Measurements from ENCODE around the gene SLC38A1.
"Not testable (repeated sequence)": the region's sequence is repeated elsewhere in the genome, so short reads cannot be mapped to it uniquely, and the experiment has no call there.

SLC38A1 gene

DNA sequence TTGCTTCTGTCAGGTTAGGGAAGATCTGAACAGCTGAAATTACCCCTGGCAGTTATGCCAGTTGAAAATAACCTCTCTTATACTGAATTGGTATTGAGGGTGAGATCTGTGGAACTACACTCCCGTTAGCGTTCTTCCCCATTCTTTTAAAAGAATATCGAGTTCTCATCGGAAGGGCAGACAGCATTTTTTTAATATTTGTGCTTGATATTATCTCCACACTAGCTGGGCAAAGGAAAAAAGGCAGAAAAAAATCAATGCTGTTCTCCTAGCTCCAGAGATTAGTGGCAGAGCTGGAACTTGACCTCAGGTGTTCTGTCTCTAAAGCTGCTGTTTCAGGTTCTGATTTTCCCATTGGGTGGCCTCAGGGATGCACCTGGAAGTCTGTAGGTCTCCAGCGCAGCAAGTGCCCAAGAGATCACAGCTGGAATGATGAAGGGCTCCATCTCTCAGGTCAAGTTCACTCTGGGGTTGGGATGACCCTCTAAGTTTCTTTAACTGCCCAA, 67.5 kb downstream of the SLC38A1 start:
- DNase-seq = no peak

DNA sequence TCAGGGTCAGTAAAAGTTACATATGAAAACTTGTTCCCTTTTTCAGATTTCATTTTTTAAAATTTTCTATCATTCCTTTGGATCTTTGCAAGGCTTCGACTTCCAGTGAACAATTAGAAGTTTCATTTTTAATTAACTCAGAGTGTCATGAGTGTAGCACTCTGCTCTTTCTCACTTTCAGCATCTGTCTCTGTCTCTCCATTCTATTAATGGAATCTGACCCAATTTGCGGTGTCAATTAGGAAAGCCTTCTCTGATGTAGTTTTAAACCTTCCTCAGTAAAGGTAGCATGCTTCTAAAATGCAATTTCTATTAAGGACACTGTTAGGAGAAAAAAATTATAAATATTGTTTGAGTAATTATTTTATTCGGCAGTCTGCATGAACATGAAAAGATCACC, 68.3 kb downstream of the SLC38A1 start:
- DNase-seq = no peak

DNA sequence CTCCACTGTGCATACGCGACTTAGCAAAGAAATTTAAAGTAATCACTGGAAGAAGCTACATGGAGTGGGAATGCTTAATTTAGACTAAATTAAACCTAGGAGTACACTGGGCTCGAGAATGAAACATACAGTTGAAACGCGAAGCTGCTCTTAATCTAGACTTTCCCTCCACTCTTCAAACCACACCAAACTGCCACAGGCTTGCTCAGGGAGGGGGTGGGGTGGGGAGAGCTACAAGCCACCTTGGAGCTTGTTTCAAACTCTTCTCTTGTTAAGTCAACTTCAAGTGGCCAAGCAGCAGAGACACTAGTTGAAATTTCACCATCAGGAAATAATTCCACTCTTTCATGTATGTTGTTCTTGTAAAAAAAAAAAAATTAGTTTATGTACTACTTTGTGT, 69.9 kb downstream of the SLC38A1 start:
- no peak for DNase-seq

DNA sequence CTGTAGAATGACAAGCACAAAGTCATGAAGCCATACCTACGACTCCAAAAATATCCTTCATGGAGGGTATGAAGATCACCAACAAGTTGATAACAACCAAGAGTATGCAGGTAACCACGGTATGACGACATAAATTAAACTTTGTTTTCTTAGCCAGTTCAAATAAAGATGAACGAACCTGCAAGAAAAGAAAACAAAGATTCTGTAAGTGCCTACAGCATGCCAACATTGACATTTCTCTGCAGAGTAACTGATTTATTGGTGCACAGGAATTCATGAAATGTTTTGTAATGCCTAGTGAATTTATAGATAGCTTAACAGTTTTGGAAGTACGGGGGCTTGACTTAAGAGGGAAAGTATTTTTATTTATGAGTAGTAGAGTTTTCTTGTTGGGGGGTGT, 71.0 kb downstream of the SLC38A1 start:
- DNase-seq = no peak

DNA sequence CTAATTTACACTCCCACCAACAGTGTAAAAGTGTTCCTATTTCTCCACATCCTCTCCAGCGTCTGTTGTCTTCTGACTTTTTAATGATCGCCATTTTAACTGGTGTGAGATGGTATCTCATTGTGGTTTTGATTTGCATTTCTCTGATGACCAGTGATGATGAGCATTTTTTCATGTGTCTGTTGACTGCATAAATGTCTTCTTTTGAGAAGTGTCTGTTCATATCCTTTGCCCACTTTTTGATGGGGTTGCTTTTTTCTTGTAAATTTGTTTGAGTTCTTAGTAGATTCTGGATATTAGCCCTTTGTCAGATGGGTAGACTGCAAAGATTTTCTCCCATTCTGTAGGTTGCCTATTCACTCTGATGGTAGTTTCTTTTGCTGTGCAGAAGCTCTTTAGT, 78.3 kb downstream of the SLC38A1 start:
- not testable (repeated sequence) for DNase-seq

DNA sequence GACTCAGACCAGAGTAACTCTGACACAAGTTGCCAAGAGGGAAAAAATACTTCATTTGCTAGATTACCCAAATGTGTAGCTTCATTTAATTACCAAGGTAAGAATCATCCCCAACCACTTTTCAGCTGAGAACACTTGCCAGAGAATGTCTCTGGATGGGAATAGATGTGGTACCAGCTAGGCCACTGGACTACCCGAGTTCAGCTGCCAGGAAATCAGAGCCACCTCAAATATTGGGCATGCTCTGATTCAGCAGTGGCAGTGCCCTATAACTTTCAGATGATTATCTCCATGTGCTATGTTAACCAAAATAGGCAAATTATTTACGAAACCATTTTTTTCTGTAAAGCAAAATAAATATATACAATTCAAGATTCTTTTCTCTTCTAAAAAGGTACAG, 80.7 kb downstream of the SLC38A1 start:
- no peak for DNase-seq

DNA sequence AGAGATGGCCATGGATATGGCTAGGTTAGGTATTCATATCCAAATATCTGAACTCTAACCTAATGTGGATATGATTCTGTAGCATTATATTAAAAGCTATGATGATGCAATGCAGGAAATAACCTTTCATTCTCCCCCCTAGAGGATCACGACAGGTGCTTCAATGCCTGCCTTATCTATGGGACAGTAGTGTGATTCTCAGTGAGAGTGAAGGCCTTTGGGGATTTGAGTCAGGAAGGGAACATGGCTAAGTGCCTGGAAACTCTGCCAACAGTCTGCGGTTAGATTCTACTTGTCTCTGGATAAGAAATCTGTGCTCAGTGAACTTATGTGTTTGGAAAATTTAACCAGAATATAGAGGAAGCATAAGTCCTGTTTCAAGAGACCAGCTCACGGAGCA, 81.8 kb downstream of the SLC38A1 start:
- no peak for DNase-seq

DNA sequence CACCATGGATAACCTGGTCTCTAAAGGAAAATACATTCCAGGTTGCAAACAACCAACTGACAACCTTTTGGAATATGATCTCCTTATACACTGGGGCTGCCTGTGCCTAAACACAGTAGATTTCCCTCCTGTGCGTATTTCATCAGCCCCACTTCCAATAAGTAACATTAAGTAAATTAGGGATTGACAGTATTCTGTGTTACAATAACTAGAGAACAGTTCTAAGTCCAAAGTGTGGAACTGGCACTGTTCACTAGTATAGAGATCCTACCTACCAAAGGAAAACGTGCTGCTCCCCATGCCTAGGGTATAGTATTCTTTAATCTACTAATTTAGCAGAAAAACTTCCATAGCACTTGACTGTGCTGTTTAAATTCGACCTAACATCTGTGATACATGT, 82.8 kb downstream of the SLC38A1 start:
- DNase-seq = no peak

DNA sequence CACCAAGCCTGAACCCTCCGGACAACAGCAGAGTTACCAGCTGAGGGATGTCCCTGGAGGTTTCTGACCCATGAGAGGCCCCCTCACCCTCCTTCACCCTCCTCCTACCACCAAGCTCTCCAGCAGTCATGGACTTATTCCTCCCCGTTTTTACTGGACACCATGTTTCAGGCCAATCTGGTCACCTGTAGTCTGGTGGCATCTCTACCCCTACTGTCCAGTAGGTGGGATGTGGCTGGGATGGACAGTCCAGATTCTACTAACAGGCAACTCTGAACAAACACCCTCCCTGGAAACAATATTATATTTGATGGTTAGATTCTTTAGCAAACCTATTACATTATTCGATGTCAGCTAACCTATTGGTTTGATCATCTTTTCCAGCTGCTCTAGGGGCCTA, 83.2 kb downstream of the SLC38A1 start:
- DNase-seq = no peak

DNA sequence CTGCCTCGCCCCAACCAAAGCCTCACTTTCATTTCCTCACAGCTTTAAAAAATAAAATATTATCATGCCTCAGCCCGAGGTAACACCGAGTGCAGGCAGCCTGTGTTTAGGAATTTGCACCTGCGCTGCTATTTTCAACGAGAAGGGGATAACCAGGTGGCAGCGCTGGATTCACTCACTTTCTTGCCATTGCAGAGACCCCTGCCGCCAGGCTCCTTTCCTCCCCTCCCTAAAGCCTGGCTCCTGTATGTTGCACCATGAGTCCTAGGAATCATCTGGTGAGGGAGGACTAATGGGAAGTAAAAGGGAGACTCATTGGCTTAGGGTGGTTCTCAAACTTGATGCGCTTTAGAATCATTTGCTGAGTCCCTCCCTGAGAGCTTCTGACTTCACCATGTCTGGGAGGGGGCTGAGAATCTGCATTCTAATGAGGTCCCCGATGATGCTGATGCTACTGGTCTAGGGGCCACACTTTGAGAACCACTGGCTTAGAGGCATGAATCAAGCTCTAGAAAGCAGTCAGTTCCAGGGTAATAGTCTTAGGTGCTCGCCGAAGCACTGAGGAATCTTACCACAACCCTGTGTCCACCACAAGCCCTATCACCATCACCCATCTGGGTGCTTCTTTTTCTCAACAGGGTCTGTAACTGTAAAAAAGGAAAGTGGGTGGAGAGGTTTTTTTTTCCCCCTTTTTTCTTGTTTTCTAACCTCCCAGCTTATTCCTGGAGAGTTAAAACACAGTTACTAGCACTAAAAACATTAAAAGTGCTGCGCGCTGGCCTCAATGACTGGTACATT, 83.8 kb downstream of the SLC38A1 start:
- DNase-seq = no peak

DNA sequence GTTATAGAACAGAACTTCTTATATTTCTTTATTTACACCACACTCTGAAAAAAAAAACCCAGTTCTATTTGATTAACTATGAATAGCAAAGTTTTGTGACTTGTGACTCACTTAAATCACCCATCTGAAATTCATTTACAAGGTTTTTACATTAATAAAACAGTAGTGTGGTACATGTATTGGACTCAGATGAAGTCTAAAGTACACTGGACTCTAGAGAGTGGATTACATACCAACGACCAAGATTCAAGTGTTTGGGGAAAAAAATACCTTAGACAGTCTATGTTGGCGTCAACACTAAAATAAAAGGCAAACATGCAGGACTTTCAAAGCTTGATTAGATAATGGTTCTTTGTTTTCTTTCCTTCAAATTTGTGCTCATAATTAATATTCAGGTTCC, 85.7 kb downstream of the SLC38A1 start:
- no peak for DNase-seq

DNA sequence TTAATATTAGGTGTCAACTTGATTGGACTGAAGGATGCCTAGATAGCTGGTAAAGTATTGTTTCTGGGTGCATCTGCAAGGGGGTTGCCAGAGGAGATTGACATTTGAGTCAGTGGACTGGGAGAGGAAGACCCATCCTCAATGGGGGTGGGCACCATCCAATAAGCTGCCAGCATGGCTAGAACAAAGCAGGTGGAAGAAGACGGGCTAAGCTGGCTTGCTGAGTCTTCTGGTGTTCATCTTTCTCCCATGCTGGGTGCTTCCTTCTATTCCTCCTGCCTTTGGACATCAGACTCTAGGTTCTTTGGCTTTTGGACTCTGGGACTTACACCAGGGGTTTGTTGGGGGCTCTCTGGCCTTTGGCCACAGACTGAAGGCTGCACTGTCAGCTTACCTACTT, 87.4 kb downstream of the SLC38A1 start:
- no peak for DNase-seq

DNA sequence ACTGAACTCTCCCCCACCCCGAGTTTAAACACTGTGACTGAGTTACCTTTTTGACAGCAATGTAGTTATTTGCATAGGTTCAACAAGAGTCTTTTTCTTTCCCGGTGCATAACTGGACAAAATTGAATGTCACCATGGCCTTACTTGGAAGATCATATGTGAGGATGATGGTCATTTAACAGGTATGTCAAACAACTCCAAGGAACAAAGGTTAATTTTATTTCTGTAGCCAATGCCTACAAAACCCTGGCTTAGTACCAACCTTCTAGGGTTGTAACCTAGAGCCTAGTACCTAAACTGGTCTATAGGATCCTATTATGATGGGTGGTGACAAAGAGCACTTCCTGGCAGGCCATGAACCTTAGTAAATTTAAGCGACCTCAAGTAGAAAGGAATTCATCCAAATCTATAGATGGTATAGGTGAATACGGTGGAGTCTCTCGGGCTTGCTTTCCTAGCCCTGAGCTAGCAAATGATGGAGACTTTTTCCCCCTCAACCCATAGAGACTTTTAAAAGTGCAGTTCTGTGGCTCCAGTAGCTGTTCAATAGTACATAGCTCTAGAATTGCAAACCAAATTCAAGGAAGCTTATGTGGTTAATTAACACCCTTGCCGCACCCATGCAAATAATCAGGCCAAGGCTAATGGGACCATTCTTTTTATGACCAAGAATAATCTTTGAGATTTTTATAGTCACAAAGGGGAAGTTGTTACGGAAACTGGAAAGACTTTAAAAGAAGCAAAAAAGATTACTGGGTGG, 89.0 kb downstream of the SLC38A1 start:
- no peak for DNase-seq

DNA sequence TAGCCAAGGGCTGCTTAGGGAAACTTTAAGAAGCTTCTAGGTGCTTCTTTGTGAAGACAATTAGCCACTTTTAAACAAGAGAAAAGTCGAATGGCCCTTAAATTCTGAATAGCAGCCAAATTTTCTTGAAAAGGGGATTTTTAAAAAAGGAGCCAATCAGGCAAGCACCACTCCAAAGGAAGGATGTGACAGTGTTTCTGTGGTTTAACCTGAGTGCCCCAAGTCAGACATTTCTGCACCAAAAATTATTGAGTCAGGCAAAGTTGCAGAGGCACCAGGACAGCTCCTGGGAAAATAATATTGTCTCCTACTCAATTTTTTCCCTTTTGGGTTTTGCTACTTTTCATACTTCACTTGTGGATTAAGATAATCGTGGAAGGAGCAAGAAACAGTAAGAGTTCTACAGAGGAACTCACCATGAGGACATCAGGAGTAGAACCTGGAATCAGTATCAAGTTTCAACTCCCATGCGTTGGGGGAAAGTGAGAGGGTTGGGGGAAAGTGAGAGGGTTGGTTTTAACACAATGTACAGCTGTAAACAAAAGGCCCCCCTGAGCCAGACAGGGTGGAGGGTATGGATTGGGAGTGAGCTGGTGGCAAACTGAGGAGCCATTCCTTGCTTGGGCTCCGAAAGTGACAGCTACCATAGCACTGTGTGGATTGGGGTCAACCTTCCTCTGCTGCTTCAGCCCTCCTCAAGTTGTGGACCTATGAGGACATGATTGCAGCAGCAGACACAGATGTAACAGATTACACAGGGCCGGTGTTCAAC, 90.8 kb downstream of the SLC38A1 start:
- no peak for DNase-seq

DNA sequence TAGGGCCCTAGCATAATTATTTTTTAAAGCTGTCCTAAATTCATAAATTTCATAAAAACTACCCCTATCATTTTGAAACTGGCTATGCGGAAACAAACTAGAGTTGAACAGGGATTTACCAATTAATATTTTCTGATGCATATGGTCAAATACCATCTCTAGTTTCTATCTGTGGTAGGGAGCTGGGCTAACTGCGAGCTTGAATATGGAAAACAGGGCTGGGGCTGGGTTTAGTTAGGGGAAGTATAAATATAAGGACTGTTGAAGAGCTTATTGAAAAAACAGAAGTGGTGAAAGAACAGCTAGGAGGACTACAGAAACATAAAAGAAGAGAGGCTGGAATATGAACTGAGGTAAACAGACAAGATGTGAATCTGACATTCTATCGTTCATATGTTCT, 91.8 kb downstream of the SLC38A1 start:
- DNase-seq = no peak

DNA sequence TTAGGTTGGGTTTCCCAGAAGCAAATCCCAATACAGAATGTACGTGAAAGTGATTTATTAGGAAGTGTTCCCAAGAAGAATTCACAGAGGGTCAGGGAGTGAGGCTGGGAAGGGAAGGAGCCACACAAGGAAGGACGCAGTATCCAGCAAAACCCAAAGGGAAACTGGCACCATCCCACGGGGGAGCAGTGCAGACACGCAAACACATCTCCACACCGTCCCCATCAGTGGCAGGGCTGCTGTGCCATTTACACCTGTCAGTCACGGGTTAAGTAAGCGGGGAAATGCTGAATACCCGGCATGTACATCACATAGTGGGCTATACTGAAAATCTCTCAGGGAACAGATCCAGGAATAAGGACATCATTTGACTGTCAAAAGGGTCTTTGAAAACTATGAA, 93.9 kb downstream of the SLC38A1 start:
- DNase-seq = no peak

DNA sequence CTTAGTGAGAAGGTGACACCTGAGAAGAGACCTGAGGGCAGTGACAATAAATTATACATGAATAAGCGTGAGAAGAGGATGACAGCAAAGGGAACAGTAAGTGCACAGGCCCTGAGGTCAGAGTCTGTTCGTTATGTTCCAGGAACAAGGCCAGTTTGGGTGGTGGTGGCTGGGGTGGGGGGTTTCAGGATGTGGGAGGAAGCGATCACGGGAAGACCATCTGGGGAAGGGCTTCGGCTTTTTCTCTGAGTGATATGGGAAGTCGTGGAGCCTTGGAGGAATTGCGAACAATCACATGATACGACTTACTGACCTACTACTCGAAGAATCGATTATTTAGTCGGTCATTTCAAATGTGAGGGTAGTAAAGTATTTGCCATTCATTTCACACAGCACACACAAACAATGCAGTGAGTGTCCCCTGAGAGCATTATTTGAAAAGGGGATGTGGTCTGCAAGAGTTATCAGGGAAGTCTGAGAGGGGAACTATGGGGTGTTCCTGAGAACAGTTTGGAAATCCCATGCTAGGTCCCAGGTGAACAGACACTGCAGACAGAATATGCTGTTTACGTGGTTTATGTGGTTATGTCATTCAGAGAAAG, 94.7 kb downstream of the SLC38A1 start:
- DNase-seq = no peak

DNA sequence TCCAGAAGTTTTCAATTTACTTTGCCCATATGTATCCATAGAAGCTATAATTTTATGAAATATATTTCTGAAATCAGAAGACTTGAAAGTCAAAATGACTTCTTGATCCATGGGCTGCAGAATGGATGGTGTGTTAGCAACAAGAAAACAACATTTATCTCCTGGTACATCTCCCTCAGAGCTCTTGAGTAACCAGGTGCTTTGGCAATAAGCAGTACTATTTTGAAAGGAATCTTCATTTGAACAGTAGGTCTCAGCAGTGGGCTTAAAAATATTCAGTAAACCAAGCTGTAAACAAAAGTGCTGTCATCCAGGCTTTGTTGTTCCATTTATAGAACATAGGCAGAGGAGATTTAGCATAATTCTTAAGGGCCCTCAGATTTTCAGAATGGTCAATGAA, 100.4 kb downstream of the SLC38A1 start:
- DNase-seq = no peak

DNA sequence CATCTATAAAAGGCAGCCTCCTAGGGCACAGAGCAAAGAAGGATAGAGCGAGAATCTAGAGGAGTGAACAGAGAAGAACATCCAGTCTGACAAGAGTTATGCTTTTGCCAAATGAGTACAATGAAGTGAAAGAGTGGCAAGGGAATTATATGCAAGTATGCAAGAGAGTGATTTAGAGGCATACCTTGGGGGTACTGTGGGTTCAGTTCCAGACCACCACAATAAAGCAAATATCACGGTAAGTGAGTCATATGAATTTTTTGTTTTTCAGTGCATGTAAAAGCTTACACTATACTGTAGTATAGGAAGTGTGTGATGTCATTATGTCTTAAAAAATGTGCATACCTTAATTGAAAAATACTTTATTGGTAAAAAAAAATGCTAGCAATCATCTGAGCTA, 101.4 kb downstream of the SLC38A1 start:
- no peak for DNase-seq

DNA sequence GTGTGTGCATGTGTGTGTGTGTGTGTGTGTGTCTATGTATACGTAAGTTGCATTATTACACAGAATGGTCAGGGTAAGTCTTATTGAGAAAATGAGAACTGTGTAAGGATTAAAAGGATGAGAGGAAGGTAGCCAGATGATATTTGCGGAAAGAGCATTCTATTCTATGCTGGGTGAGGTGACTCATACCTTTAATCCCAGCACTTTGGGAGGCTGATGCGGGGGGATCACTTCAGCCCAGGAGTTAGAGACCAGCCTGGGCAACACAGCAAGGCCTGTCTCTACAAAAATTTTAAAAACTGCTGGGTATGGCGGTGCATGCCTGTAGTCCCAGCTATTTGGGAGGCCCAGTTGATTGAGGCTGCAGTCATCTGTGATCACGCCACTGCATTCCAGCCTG, 103.7 kb downstream of the SLC38A1 start:
- no peak for DNase-seq

DNA sequence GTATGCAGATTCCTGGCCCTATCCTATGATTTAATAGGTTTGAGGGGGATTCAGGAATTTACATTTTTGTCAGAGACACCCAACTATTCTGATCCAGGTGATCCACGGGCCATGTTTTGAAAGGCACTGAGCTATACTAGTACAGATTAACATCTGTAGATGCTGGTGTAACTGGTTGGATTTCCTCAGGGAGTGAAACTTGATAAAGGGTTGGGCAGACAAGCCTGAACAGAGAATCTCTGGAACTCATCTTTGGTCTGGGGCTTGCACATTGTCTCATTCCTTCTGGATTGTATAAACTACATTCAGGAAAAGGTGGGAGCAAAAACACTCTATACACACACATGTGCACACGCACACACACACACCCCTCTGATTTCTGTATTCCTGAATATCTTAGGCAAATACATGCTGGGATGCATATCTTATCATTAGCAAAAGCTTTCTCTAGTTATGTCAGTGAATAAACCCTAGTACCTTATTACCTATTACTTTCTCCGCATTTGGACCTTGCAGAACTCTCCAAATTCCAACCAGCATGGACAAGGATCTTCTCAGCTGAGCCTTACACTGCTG, 104.6 kb downstream of the SLC38A1 start:
- DNase-seq = no peak

DNA sequence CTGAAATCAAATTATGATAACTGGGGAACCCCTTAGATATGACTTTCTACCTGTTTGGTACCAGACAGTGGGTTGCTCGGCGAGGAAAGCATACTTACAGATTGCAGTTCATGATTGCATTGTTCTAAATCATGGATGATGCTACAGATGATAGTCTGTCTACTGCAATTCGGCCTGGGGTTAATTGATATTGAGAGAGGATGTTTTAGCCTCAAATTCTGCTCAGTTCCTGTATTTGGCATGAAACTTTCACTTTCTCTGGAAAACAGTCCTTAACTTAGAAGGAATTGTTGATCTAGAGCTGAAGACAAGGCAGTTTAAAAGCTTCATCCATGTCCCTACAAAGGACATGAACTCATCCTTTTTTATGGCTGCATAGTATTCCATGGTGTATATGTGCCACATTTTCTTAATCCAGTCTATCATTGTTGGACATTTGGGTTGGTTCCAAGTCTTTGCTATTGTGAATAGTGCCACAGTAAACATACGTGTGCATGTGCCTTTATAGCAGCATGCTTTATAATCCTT, 106.2 kb downstream of the SLC38A1 start:
- not testable (repeated sequence) for DNase-seq
